ENCODE measurements around the gene SAMMSON.
A peak's percentile ranks its signal among the peaks of the same experiment; 100 is the strongest.

SAMMSON gene

GRCh38 chr3:69999140-70000027 lies at the start of gene SAMMSON:
Gene SAMMSON, plus strand, starts transcription at chr3:69999733.
- DNase-seq: peak; percentile 89 to 91

GRCh38 chr3:69951616-69952015 lies 47.9 kb upstream of the SAMMSON start:
- no peak for DNase-seq

GRCh38 chr3:69959581-69959980 lies 40.0 kb upstream of the SAMMSON start:
- no peak for DNase-seq

- no peak for DNase-seq
Observed at GRCh38 chr3:69961706-69962439, 37.7 kb upstream of the SAMMSON start.

- no peak for DNase-seq
Observed at GRCh38 chr3:69963643-69964042, 35.9 kb upstream of the SAMMSON start.

- no peak for DNase-seq
Observed at GRCh38 chr3:69967156-69967555, 32.4 kb upstream of the SAMMSON start.

- DNase-seq: no peak
Observed at GRCh38 chr3:69970827-69971226, 28.7 kb upstream of the SAMMSON start.

- DNase-seq: no peak
Observed at GRCh38 chr3:69972672-69973071, 26.9 kb upstream of the SAMMSON start.

- no peak for DNase-seq
Observed at GRCh38 chr3:69976021-69976420, 23.5 kb upstream of the SAMMSON start.

- no peak for DNase-seq
Observed at GRCh38 chr3:69983546-69984265, 15.8 kb upstream of the SAMMSON start.

GRCh38 chr3:69985266-69985665 lies 14.3 kb upstream of the SAMMSON start:
- DNase-seq: no peak

GRCh38 chr3:69986419-69986818 lies 13.1 kb upstream of the SAMMSON start:
- no peak for DNase-seq

GRCh38 chr3:69987833-69988232 lies 11.7 kb upstream of the SAMMSON start:
- no peak for DNase-seq

- DNase-seq: no peak
Observed at GRCh38 chr3:69993757-69994156, 5.8 kb upstream of the SAMMSON start.

- no peak for DNase-seq
Observed at GRCh38 chr3:69994919-69995318, 4.6 kb upstream of the SAMMSON start.

GRCh38 chr3:69997631-69998307 lies 1.8 kb upstream of the SAMMSON start:
- no peak for DNase-seq

- DNase-seq: no peak
Observed at GRCh38 chr3:69998759-69999139, 784 bp upstream of the SAMMSON start.

- DNase-seq: peak; percentile 32 to 57
Observed at GRCh38 chr3:70000028-70000410, 486 bp downstream of the SAMMSON start.

GRCh38 chr3:70000563-70001081 lies 1.1 kb downstream of the SAMMSON start:
- peak; percentile 36 to 62 for DNase-seq

- DNase-seq: no peak
Observed at GRCh38 chr3:70003119-70003518, 3.6 kb downstream of the SAMMSON start.

GRCh38 chr3:70006089-70006488 lies 6.6 kb downstream of the SAMMSON start:
- no peak for DNase-seq

GRCh38 chr3:70010346-70010745 lies 10.8 kb downstream of the SAMMSON start:
- no peak for DNase-seq

- DNase-seq: peak in 1 of 2 experiments; percentile 1
Observed at GRCh38 chr3:70011582-70011981, 12.0 kb downstream of the SAMMSON start.
